Endothelial cell of umbilical vein (primary cell): ENCODE results near the gene SNORC. TPM values are rescaled to one million over a fixed set of nuclear protein-coding genes. Genes with fewer than 3 reads are reported as not detected.

Experiments
- BruUV-seq: library from RNA; stranded (reverse); fragments of 400-500 nt; replicated peaks from 2 replicates; lab custom pipeline; 2021; lab: Mats Ljungman, UMichigan
- CTCF ChIA-PET: fragments of 300-600, 350-600 bp; sonication (Branson Sonifier 250); formaldehyde crosslinking; loops from one replicate; lab custom pipeline; 2021; ENCODE audit warnings: antibody characterized with exemption, inconsistent platforms; lab: Charles Lee
- POLR2A ChIA-PET: fragments of 300-600, 350-600 bp; sonication (Branson Sonifier 250); formaldehyde crosslinking; loops from one replicate; lab custom pipeline; 2021; ENCODE audit warnings: antibody characterized with exemption, inconsistent platforms; lab: Charles Lee
- DNase-seq: peaks from one replicate; pipeline ENCODE4 v3.0.0-alpha.2; 2011; ENCODE audit warnings: low read depth, low spot score
- FAIRE-seq: peaks from 2 replicates; lab custom pipeline; 2011; peaks lifted over from hg19 to GRCh38; lab: Jason Lieb, UNC
- H2AFZ ChIP-seq: 2 replicates; pipeline ENCODE4 v1.6.0; 2012; ENCODE audit warnings: low read depth, low read length, control low read depth, inconsistent platforms
- H3K27ac ChIP-seq: 2 replicates; pipeline ENCODE4 v1.5.1; 2011; ENCODE audit warnings: low read depth, mild to moderate bottlenecking, control low read depth, low read length, moderate library complexity; ENCODE audit not compliant: insufficient read depth
- H3K27me3 ChIP-seq, 2 experiments: 2 replicates each; pipeline versions ENCODE4 v1.6.0 to v1.6.1; 2011; ENCODE audit warnings: low read length in 2 of 2, mixed read lengths in 1 of 2; ENCODE audit not compliant: control insufficient read depth in 2 of 2, insufficient read depth in 2 of 2
- H3K36me3 ChIP-seq, 2 experiments: 2 replicates in 1 of 2; 3 replicates in 1 of 2; pipeline ENCODE4 v1.5.1; 2011; ENCODE audit warnings: low read length in 2 of 2, mild to moderate bottlenecking in 1 of 2, moderate library complexity in 1 of 2; ENCODE audit not compliant: control insufficient read depth in 2 of 2, insufficient read depth in 2 of 2; ENCODE audit errors: extremely low read depth in 1 of 2
- H3K4me1 ChIP-seq: 3 replicates; pipeline ENCODE4 v1.5.1; 2011; ENCODE audit warnings: mild to moderate bottlenecking, low read length; ENCODE audit not compliant: control insufficient read depth, insufficient read depth; ENCODE audit errors: extremely low read depth
- H3K4me2 ChIP-seq: 2 replicates; pipeline ENCODE4 v1.6.1; 2011; ENCODE audit warnings: low read length, control low read depth, mixed read lengths; ENCODE audit not compliant: insufficient read depth
- H3K4me3 ChIP-seq, 3 experiments: fragments of 200-600 bp in 1 of 3; sonication (generic), shearing (Covaris generic) in 1 of 3; replicated peaks in 1 of 3; 2 replicates each; pipeline ENCODE4 v1.5.1; 2011 to 2016; ENCODE audit warnings: control low read depth in 3 of 3, low read length in 3 of 3, mild to moderate bottlenecking in 2 of 3, inconsistent platforms in 1 of 3, low read depth in 1 of 3, moderate library complexity in 1 of 3; ENCODE audit not compliant: insufficient read depth in 1 of 3
- H3K79me2 ChIP-seq: 2 replicates; pipeline ENCODE4 v1.6.0; 2012; ENCODE audit warnings: low read length, inconsistent platforms; ENCODE audit not compliant: control insufficient read depth, insufficient read depth
- H3K9ac ChIP-seq: replicated peaks from 2 replicates; pipeline ENCODE3; 2011; ENCODE audit warnings: low read length, control low read depth; ENCODE audit not compliant: insufficient read depth; ENCODE audit errors: extremely low read depth
- H3K9me1 ChIP-seq: replicated peaks from 3 replicates; pipeline ENCODE4 v1.6.0; 2011; ENCODE audit warnings: mild to moderate bottlenecking, low read length; ENCODE audit not compliant: control insufficient read depth, insufficient read depth; ENCODE audit errors: extremely low read depth
- H3K9me3 ChIP-seq: replicated peaks from 2 replicates; pipeline ENCODE4 v1.5.1; 2012; ENCODE audit warnings: low read length, inconsistent platforms; ENCODE audit not compliant: control insufficient read depth, insufficient read depth
- H4K20me1 ChIP-seq: replicated peaks from 2 replicates; pipeline ENCODE3; 2011; ENCODE audit warnings: mild to moderate bottlenecking, low read length; ENCODE audit not compliant: control insufficient read depth, insufficient read depth; ENCODE audit errors: extremely low read depth
- CTCF ChIP-seq, 2 donors: IDR thresholded peaks; 1 replicate in 1 of 2; 2 replicates in 1 of 2; pipeline ENCODE4 v1.5.1; 2011; ENCODE audit warnings: low read length in 2 of 2, mild to moderate bottlenecking in 2 of 2, moderate library complexity in 2 of 2, control low read depth in 1 of 2, inconsistent platforms in 1 of 2, low read depth in 1 of 2; ENCODE audit not compliant: insufficient read depth in 1 of 2; ENCODE audit errors: extremely low read depth in 1 of 2
- EZH2 ChIP-seq: IDR thresholded peaks from 2 replicates; pipeline ENCODE4 v1.6.1; 2012; ENCODE audit warnings: borderline replicate concordance, low read depth, mild to moderate bottlenecking, moderate library complexity, low read length, inconsistent platforms; ENCODE audit not compliant: severe bottlenecking
- FOS ChIP-seq: IDR thresholded peaks from 2 replicates; pipeline ENCODE4 v1.6.1; 2011; ENCODE audit warnings: mild to moderate bottlenecking, low read length, moderate library complexity, borderline replicate concordance; ENCODE audit not compliant: insufficient read depth
- GATA2 ChIP-seq: IDR thresholded peaks from 2 replicates; pipeline ENCODE4 v1.7.0; 2011; ENCODE audit warnings: low read depth, mild to moderate bottlenecking, moderate library complexity, mixed read lengths, low read length; ENCODE audit not compliant: insufficient read length, insufficient read depth
- JUN ChIP-seq: IDR thresholded peaks from 2 replicates; pipeline ENCODE4 v1.6.1; 2011; ENCODE audit warnings: borderline replicate concordance, low read depth; ENCODE audit not compliant: insufficient read length, insufficient read depth
- MYC ChIP-seq: IDR thresholded peaks from one replicate; pipeline ENCODE4 v1.6.1; 2011; ENCODE audit warnings: mild to moderate bottlenecking, low read depth, low read length
- POLR2A ChIP-seq: IDR thresholded peaks from 2 replicates; pipeline ENCODE4 v1.6.1; 2012; ENCODE audit warnings: low read depth, mild to moderate bottlenecking, control low read depth, low read length
- POLR2AphosphoS5 ChIP-seq: IDR thresholded peaks from 2 replicates; pipeline ENCODE4 v1.6.1; 2012; ENCODE audit warnings: low read depth, mild to moderate bottlenecking, control low read depth, low read length, moderate library complexity; ENCODE audit not compliant: insufficient read depth
- dilution Hi-C: fragments of 300-500 bp; cut with MboI; formaldehyde crosslinking; loops from one replicate; pipeline ENCODE4 v1.15.0; 2019; ENCODE audit warnings: low sequenced_read_pairs; ENCODE audit not compliant: extremely low pct_ligation_motif_present
- intact Hi-C: fragments of 100-400 bp; cut with micrococcal nuclease; formaldehyde crosslinking; loops from one replicate; pipeline ENCODE4 v1.10.0; 2022
- polyA plus RNA-seq, 4 experiments: library from polyadenylated mRNA; depleted of rRNA in 3 of 4; stranded (reverse) in 3 of 4; unstranded in 1 of 4; fragments of >200 nt; gene quantifications; 2 replicates each; pipeline versions ENCODE4 v1.2.1 to v1.2.3, GENCODE V29; 2011 to 2012; ENCODE audit warnings: missing spikeins in 1 of 4
- total RNA-seq: library from RNA; stranded (reverse); gene quantifications from 2 replicates; pipeline ENCODE4 v1.2.3, GENCODE V29; 2021
- TF ChIP-seq, protein P1 (sequence below): IDR thresholded peaks from 2 replicates; pipeline ENCODE4 v1.6.1; 2011; ENCODE audit not compliant: insufficient read depth, insufficient read length

The SNORC gene
- total and polyA plus RNA-seq, 2 donors (not counting 3 experiments of a cell fraction or from before 2014, with no cell fraction given) = 1.4 to 4.0 TPM

DNA sequence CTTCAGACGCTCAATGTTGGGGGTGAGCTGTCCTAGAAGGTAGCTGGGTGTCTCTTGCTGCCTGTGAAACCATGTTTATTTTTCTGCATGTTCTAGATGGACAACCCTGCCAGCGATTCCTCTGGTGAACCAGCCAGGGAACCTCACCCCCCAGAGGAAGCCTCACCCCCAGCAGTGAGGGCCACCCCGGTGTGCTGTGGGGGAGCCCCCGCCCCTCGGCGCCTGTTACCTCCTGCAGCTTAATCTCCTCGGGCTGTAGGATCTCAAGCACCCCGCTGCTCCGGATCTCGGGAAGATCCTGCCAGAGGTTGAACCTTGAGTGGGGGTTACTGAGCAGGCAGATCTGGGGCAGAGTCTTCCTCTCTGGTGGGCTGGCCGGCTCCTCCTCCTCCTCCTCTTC, 50.0 kb downstream of the SNORC start:
- Histone ChIP-seq H3K9me3 (no peaks in the 10 kb centered on the region), H3K27ac (no peak overlapping the region), H3K4me1 (no peaks in the 10 kb centered on the region), H3K9me1 (no peaks in the 10 kb centered on the region), H3K9ac (no peak overlapping the region), H3K36me3 (no peaks in the 10 kb centered on the region), H3K4me3 (no peak overlapping the region), H2AFZ (no peak overlapping the region), H4K20me1 (no peaks in the 10 kb centered on the region), H3K79me2 (no peaks in the 10 kb centered on the region), H3K27me3 (peaks cover under 1 to 3% of the 10 kb centered on the region in 2 experiments), H3K4me2 (no peak overlapping the region)
- intact Hi-C loops = no loop called here
- no TSS peak for BruUV-seq
- no peak for FAIRE-seq
- ChIA-PET CTCF (no interaction called here), POLR2A (no interaction called here)
- dilution Hi-C loops = no loop called here
- TF ChIP-seq GATA2 = no peak
- no peak for TF ChIP-seq POLR2AphosphoS5
- no peak for TF ChIP-seq JUN
- TF ChIP-seq MYC = no peak
- no peak for TF ChIP-seq CTCF (IDR thresholded peaks at IDR 0.05; ENCODE audit: extremely low read depth in 1 of 2, insufficient read depth in 1 of 2, low read depth in 1 of 2, low read length in 2 of 2)
- TF ChIP-seq FOS = no peak
- no peak for TF ChIP-seq EZH2
- TF ChIP-seq POLR2A = no peak
- TF ChIP-seq, protein P1, sequence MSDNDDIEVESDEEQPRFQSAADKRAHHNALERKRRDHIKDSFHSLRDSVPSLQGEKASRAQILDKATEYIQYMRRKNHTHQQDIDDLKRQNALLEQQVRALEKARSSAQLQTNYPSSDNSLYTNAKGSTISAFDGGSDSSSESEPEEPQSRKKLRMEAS = no peak
- DNase-seq = no peak
